ENCODE data around the gene SLCO1C1.

DNA sequence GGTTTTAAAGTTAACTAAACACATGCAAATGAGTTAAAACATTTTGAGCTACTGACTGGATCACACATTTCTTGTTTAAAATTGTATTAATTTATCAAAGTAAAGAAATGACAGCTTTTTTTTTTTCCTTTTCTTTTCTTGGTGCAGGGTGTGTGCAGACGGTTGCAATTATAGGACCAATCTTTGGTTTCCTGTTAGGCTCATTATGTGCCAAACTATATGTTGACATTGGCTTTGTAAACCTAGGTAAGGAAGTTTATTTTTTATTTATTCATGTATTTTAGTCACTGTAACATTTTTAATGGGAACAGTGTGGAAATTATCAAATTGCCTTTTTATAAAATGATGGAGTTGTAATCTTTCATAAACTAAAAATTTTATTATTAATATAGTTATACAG, 21.9 kb downstream of the SLCO1C1 start:
- no peak for TF ChIP-seq EP300 (IDR thresholded peaks at IDR 0.05)
- TF ChIP-seq, protein P1, sequence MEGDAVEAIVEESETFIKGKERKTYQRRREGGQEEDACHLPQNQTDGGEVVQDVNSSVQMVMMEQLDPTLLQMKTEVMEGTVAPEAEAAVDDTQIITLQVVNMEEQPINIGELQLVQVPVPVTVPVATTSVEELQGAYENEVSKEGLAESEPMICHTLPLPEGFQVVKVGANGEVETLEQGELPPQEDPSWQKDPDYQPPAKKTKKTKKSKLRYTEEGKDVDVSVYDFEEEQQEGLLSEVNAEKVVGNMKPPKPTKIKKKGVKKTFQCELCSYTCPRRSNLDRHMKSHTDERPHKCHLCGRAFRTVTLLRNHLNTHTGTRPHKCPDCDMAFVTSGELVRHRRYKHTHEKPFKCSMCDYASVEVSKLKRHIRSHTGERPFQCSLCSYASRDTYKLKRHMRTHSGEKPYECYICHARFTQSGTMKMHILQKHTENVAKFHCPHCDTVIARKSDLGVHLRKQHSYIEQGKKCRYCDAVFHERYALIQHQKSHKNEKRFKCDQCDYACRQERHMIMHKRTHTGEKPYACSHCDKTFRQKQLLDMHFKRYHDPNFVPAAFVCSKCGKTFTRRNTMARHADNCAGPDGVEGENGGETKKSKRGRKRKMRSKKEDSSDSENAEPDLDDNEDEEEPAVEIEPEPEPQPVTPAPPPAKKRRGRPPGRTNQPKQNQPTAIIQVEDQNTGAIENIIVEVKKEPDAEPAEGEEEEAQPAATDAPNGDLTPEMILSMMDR (IDR thresholded peaks at IDR 0.05): no peak
